Measurements from ENCODE around the gene RIPOR3.

The RIPOR3 gene

GRCh38 chr20:50589548-50590347 is 101.6 kb downstream of the RIPOR3 start:
- DNase-seq (ENCODE audit: low read depth in 2 of 2), result no peak

GRCh38 chr20:50588034-50588736 is 103.2 kb downstream of the RIPOR3 start:
- DNase-seq (ENCODE audit: low read depth in 2 of 2), result peak; percentile 69 to 83

- DNase-seq (ENCODE audit: low read depth in 2 of 2), result no peak
These were observed 103.9 kb downstream of the RIPOR3 start for GRCh38 chr20:50587291-50587961.

GRCh38 chr20:50586531-50587232 is 104.7 kb downstream of the RIPOR3 start:
- no peak for DNase-seq (ENCODE audit: low read depth in 2 of 2)

GRCh38 chr20:50585678-50586077 is 105.7 kb downstream of the RIPOR3 start:
- DNase-seq (ENCODE audit: low read depth in 2 of 2), result no peak

GRCh38 chr20:50585214-50585613 is 106.1 kb downstream of the RIPOR3 start:
- DNase-seq (ENCODE audit: low read depth in 2 of 2), result no peak

GRCh38 chr20:50584687-50585086 is 106.7 kb downstream of the RIPOR3 start:
- DNase-seq (ENCODE audit: low read depth in 2 of 2), result no peak

GRCh38 chr20:50583442-50584150 is 107.7 kb downstream of the RIPOR3 start:
- DNase-seq (ENCODE audit: low read depth in 2 of 2), result no peak

- no peak for DNase-seq (ENCODE audit: low read depth in 2 of 2)
These were observed 108.6 kb downstream of the RIPOR3 start for GRCh38 chr20:50582591-50583234.

- no peak for DNase-seq (ENCODE audit: low read depth in 2 of 2)
These were observed 109.2 kb downstream of the RIPOR3 start for GRCh38 chr20:50582092-50582491.

GRCh38 chr20:50580842-50581544 is 110.3 kb downstream of the RIPOR3 start:
- no peak for DNase-seq (ENCODE audit: low read depth in 2 of 2)

- DNase-seq (ENCODE audit: low read depth in 2 of 2), result peak; percentile 34 to 53
These were observed 111.2 kb downstream of the RIPOR3 start for GRCh38 chr20:50580016-50580747.

GRCh38 chr20:50579511-50579910 is 111.8 kb downstream of the RIPOR3 start:
- DNase-seq (ENCODE audit: low read depth in 2 of 2), result no peak

GRCh38 chr20:50578778-50579165 is 112.6 kb downstream of the RIPOR3 start:
- no peak for DNase-seq (ENCODE audit: low read depth in 2 of 2)

- no peak for DNase-seq (ENCODE audit: low read depth in 2 of 2)
These were observed 113.1 kb downstream of the RIPOR3 start for GRCh38 chr20:50578061-50578777.

- DNase-seq (ENCODE audit: low read depth in 2 of 2), result no peak
These were observed 113.9 kb downstream of the RIPOR3 start for GRCh38 chr20:50577175-50578018.

GRCh38 chr20:50575865-50576720 is 115.2 kb downstream of the RIPOR3 start:
- peak; percentile 52 to 55 for DNase-seq (ENCODE audit: low read depth in 2 of 2)
